ENCODE results near the gene PARP12.

PARP12 gene

GRCh38 chr7:139994356-139994755 lies 68.4 kb downstream of the PARP12 start:
- TF ChIP-seq FOXP2 (optimal IDR thresholded peaks at IDR 0.05; ENCODE audit: borderline replicate concordance, extremely low read depth, extremely low read length, insufficient read depth) (no peak), REST (IDR thresholded peaks at IDR 0.05; ENCODE audit: insufficient read depth in 1 of 2, low read depth in 2 of 2, low read length in 2 of 2) (no peak), SIN3A (IDR thresholded peaks at IDR 0.05; ENCODE audit: borderline replicate concordance, insufficient read depth, low read length) (no peak), POLR2AphosphoS5 (IDR thresholded peaks at IDR 0.05; ENCODE audit: low read depth, low read length) (no peak), TAF1 (IDR thresholded peaks at IDR 0.05; ENCODE audit: borderline replicate concordance, insufficient read depth, low read length) (no peak)

- TF ChIP-seq FOXP2 (optimal IDR thresholded peaks at IDR 0.05; ENCODE audit: borderline replicate concordance, extremely low read depth, extremely low read length, insufficient read depth), result no peak
- TF ChIP-seq REST (IDR thresholded peaks at IDR 0.05; ENCODE audit: insufficient read depth in 1 of 2, low read depth in 2 of 2, low read length in 2 of 2), result no peak
- no peak for TF ChIP-seq SIN3A (IDR thresholded peaks at IDR 0.05; ENCODE audit: borderline replicate concordance, insufficient read depth, low read length)
- no peak for TF ChIP-seq POLR2AphosphoS5 (IDR thresholded peaks at IDR 0.05; ENCODE audit: low read depth, low read length)
- TF ChIP-seq TAF1 (IDR thresholded peaks at IDR 0.05; ENCODE audit: borderline replicate concordance, insufficient read depth, low read length), result no peak
Observed at GRCh38 chr7:139993592-139993991, 69.2 kb downstream of the PARP12 start.

- TF ChIP-seq REST (IDR thresholded peaks at IDR 0.05; ENCODE audit: insufficient read depth in 1 of 2, low read depth in 2 of 2, low read length in 2 of 2), result no peak
- TF ChIP-seq TAF1 (IDR thresholded peaks at IDR 0.05; ENCODE audit: borderline replicate concordance, insufficient read depth, low read length), result no peak
- TF ChIP-seq FOXP2 (optimal IDR thresholded peaks at IDR 0.05; ENCODE audit: borderline replicate concordance, extremely low read depth, extremely low read length, insufficient read depth), result no peak
- no peak for TF ChIP-seq POLR2AphosphoS5 (IDR thresholded peaks at IDR 0.05; ENCODE audit: low read depth, low read length)
- TF ChIP-seq SIN3A (IDR thresholded peaks at IDR 0.05; ENCODE audit: borderline replicate concordance, insufficient read depth, low read length), result no peak
Observed at GRCh38 chr7:139993169-139993568, 69.6 kb downstream of the PARP12 start.

- TF ChIP-seq SIN3A (IDR thresholded peaks at IDR 0.05; ENCODE audit: borderline replicate concordance, insufficient read depth, low read length), result no peak
- TF ChIP-seq TAF1 (IDR thresholded peaks at IDR 0.05; ENCODE audit: borderline replicate concordance, insufficient read depth, low read length), result no peak
- TF ChIP-seq POLR2AphosphoS5 (IDR thresholded peaks at IDR 0.05; ENCODE audit: low read depth, low read length), result no peak
- no peak for TF ChIP-seq REST (IDR thresholded peaks at IDR 0.05; ENCODE audit: insufficient read depth in 1 of 2, low read depth in 2 of 2, low read length in 2 of 2)
- no peak for TF ChIP-seq FOXP2 (optimal IDR thresholded peaks at IDR 0.05; ENCODE audit: borderline replicate concordance, extremely low read depth, extremely low read length, insufficient read depth)
Observed at GRCh38 chr7:139992353-139993044, 70.3 kb downstream of the PARP12 start.

All from PFSK-1 (cell line).